Chondrocyte (in vitro differentiated cells): ENCODE data around the gene SMIM31. TPM values are rescaled to one million over a fixed set of nuclear protein-coding genes. Genes with fewer than 3 reads are reported as not detected.

ENCODE experiments used
- DNase-seq: peaks from one replicate; pipeline ENCODE4 v3.0.0; 2021; ENCODE audit warnings: mixed read lengths, low spot score
- H3K27ac Mint-ChIP-seq: one replicate; pipeline ENCODE4 v1.8.0; 2021; ENCODE audit warnings: mild to moderate bottlenecking, moderate library complexity, mixed read lengths; ENCODE audit not compliant: unreplicated experiment
- H3K27me3 Mint-ChIP-seq: 2 replicates; pipeline ENCODE4 v1.8.0; 2021; ENCODE audit warnings: low read depth, mixed read lengths
- H3K36me3 Mint-ChIP-seq: 2 replicates; pipeline ENCODE4 v1.8.0; 2021; ENCODE audit warnings: low read depth, mixed read lengths
- H3K4me1 Mint-ChIP-seq: 2 replicates; pipeline ENCODE4 v1.8.0; 2021; ENCODE audit warnings: low read depth, mild to moderate bottlenecking, mixed read lengths
- H3K4me3 Mint-ChIP-seq: one replicate; pipeline ENCODE4 v1.8.0; 2021; ENCODE audit warnings: mild to moderate bottlenecking, moderate library complexity, mixed read lengths; ENCODE audit not compliant: unreplicated experiment
- H3K9me3 Mint-ChIP-seq: 2 replicates; pipeline ENCODE4 v1.8.0; 2021; ENCODE audit warnings: low read depth, mixed read lengths
- total RNA-seq: library from RNA; stranded (reverse); gene quantifications from 3 replicates; pipeline ENCODE4 v1.2.1, GENCODE V29; 2021
- TF ChIP-seq, protein P1 (sequence below): fragments of 200-600 bp; sonication (generic); IDR thresholded peaks from 2 replicates; pipeline ENCODE4 v1.5.0; 2021; ENCODE audit warnings: antibody characterized with exemption, mild to moderate bottlenecking, moderate library complexity

The SMIM31 gene
- total RNA-seq, 1 donor from 2014 or later = not detected

- no peak for DNase-seq
- peaks cover 12% of the 10 kb centered on the region for H3K27me3 Mint-ChIP-seq
- H3K36me3 Mint-ChIP-seq = no peaks in the 10 kb centered on the region
- TF ChIP-seq, protein P1, sequence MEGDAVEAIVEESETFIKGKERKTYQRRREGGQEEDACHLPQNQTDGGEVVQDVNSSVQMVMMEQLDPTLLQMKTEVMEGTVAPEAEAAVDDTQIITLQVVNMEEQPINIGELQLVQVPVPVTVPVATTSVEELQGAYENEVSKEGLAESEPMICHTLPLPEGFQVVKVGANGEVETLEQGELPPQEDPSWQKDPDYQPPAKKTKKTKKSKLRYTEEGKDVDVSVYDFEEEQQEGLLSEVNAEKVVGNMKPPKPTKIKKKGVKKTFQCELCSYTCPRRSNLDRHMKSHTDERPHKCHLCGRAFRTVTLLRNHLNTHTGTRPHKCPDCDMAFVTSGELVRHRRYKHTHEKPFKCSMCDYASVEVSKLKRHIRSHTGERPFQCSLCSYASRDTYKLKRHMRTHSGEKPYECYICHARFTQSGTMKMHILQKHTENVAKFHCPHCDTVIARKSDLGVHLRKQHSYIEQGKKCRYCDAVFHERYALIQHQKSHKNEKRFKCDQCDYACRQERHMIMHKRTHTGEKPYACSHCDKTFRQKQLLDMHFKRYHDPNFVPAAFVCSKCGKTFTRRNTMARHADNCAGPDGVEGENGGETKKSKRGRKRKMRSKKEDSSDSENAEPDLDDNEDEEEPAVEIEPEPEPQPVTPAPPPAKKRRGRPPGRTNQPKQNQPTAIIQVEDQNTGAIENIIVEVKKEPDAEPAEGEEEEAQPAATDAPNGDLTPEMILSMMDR = no peak
- no peaks in the 10 kb centered on the region for H3K4me1 Mint-ChIP-seq
- H3K9me3 Mint-ChIP-seq = no peaks in the 10 kb centered on the region
- no peak overlapping the region for H3K27ac Mint-ChIP-seq
- H3K4me3 Mint-ChIP-seq = no peak overlapping the region
These were observed 59.6 kb downstream of the SMIM31 start for GRCh38 chr4:164813554-164813953.

DNA sequence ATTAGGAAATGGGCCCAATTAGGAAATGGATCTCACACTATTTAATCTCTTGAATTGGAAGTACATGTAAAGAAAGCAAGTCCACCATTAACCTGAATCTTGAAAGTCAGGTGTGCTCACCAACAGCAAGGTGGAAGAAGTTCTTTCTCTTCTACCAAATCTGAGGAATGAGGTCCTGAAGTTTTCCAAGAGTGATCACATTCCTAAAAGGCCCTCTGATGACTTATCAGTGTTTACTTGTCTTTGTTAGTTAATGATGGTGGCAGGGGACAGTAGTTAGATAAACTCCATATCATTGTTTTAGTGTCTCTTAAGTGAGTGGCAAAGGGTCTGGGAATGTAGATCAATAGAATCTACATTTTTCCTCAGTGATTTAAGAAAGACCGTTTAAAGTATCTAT, 61.8 kb downstream of the SMIM31 start:
- DNase-seq = no peak
- H3K4me1 Mint-ChIP-seq = no peaks in the 10 kb centered on the region
- no peaks in the 10 kb centered on the region for H3K9me3 Mint-ChIP-seq
- H3K27me3 Mint-ChIP-seq = peaks cover 7% of the 10 kb centered on the region
- no peaks in the 10 kb centered on the region for H3K36me3 Mint-ChIP-seq
- H3K27ac Mint-ChIP-seq = no peak overlapping the region
- TF ChIP-seq, protein P1 = no peak
- no peak overlapping the region for H3K4me3 Mint-ChIP-seq

DNA sequence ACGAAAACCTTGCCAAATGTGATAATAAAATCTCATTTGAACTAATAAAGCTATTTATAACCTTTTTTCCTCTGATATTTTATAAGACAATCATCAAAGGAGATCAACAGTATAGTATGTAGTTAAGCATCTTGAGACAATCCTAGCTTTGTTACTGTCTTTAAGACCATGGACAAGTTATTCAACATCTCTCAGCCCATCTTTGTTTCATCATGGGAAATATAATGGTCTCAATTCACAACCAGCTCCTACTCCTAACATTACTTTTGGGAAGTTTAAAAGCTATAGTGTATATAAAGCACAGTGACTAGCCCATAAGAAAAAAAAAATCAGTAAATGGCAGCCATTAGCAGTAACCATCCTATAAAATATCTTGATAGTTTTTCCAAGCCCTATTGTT, 65.4 kb downstream of the SMIM31 start:
- Mint-ChIP-seq H3K4me3 (no peak overlapping the region), H3K27ac (no peak overlapping the region)

DNA sequence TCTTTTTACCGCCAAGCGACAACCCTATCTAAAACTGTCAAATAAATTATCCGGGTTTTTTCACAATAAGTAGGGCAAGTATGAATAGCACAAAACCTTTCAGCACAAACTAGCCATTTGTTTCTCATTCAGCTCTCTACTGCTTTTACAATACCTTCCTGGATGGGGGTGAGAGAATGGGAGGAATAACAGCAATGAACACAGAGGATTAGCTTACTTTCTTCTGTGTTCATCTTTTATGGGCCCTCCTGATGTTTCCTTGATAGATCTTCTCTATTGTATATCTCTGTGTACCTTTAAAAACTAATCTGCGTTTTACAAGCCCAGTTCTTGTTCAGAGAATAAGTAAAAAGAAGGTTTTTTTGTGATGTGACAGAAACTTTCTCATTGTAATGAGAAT, 67.8 kb downstream of the SMIM31 start:
- peaks cover 13% of the 10 kb centered on the region for H3K27me3 Mint-ChIP-seq
- TF ChIP-seq, protein P1 = no peak
- H3K4me3 Mint-ChIP-seq = no peak overlapping the region
- no peak for DNase-seq
- peaks cover 4% of the 10 kb centered on the region for H3K9me3 Mint-ChIP-seq
- no peak overlapping the region for H3K27ac Mint-ChIP-seq
- no peaks in the 10 kb centered on the region for H3K4me1 Mint-ChIP-seq
- H3K36me3 Mint-ChIP-seq = no peaks in the 10 kb centered on the region

More for the DNA sequence above, 65.4 kb downstream of the SMIM31 start:
- Mint-ChIP-seq H3K4me1 (no peaks in the 10 kb centered on the region), H3K36me3 (no peaks in the 10 kb centered on the region), H3K27me3 (peaks cover 16% of the 10 kb centered on the region), H3K9me3 (peaks cover 4% of the 10 kb centered on the region)
- TF ChIP-seq, protein P1 = no peak
- DNase-seq = no peak

DNA sequence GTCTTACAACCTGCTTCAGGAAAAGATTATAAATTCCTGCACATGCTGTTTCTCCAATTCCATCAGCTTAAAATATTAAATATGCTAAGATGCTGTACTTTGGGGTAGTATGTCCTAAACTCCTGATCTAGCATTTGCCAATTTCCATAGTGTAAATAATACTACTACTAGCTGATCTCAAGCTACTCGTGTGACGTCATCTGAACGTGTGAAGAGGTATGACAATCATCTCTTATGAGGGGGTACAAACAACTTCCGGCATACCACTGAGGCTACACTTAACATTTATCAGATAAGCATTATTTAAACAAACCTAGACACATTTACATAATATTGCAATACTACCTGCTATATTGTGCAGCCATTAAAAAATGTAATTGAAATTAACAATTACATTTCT, 70.7 kb downstream of the SMIM31 start:
- no peak for DNase-seq
- no peak overlapping the region for H3K27ac Mint-ChIP-seq
- no peak overlapping the region for H3K4me3 Mint-ChIP-seq
- TF ChIP-seq, protein P1 = no peak
- no peaks in the 10 kb centered on the region for H3K4me1 Mint-ChIP-seq
- H3K36me3 Mint-ChIP-seq = no peaks in the 10 kb centered on the region
- peaks cover 4% of the 10 kb centered on the region for H3K9me3 Mint-ChIP-seq
- peaks cover 17% of the 10 kb centered on the region for H3K27me3 Mint-ChIP-seq
